Stimulated activated CD8-positive, alpha-beta memory T cell treated with anti-CD3 and anti-CD28 coated beads, Interleukin-15, amount 100 ng/mL, for 48 hours (primary cell): ENCODE data around the gene EP300.
"Not testable (repeated sequence)": the region's sequence is repeated elsewhere in the genome, so short reads cannot be mapped to it uniquely, and the experiment has no call there.

Experiments used
- DNase-seq, 2 donors: peaks; one replicate each; pipeline ENCODE4 v3.0.0-alpha.2; 2020; ENCODE audit warnings: low read depth in 2 of 2

Gene EP300

GRCh38 chr22:41078931-41079330 is 13.5 kb upstream of the EP300 start:
- no peak for DNase-seq

- DNase-seq: no peak
Observed at GRCh38 chr22:41085842-41086241, 6.5 kb upstream of the EP300 start.

GRCh38 chr22:41091132-41092022 is 1.0 kb upstream of the EP300 start:
- peak; percentile 99 for DNase-seq

- DNase-seq: no peak
Observed at GRCh38 chr22:41092847-41093411, 537 bp downstream of the EP300 start.

- DNase-seq: no peak
Observed at GRCh38 chr22:41094041-41094593, 1.7 kb downstream of the EP300 start.

GRCh38 chr22:41096391-41096790 is 4.0 kb downstream of the EP300 start:
- DNase-seq: no peak

- DNase-seq: no peak
Observed at GRCh38 chr22:41096841-41097240, 4.4 kb downstream of the EP300 start.

GRCh38 chr22:41099036-41099435 is 6.6 kb downstream of the EP300 start:
- no peak for DNase-seq

- DNase-seq: no peak
Observed at GRCh38 chr22:41106122-41106968, 14.0 kb downstream of the EP300 start.

GRCh38 chr22:41106969-41107325 is 14.6 kb downstream of the EP300 start:
- not testable (repeated sequence) for DNase-seq

- no peak for DNase-seq
Observed at GRCh38 chr22:41110968-41111367, 18.6 kb downstream of the EP300 start.

- no peak for DNase-seq
Observed at GRCh38 chr22:41116342-41116741, 23.9 kb downstream of the EP300 start.

GRCh38 chr22:41117127-41117965 is 25.0 kb downstream of the EP300 start:
- DNase-seq: no peak

GRCh38 chr22:41123151-41123550 is 30.8 kb downstream of the EP300 start:
- no peak for DNase-seq

GRCh38 chr22:41124086-41124485 is 31.7 kb downstream of the EP300 start:
- no peak for DNase-seq

- DNase-seq: no peak
Observed at GRCh38 chr22:41127451-41127850, 35.1 kb downstream of the EP300 start.

GRCh38 chr22:41128606-41129005 is 36.2 kb downstream of the EP300 start:
- no peak for DNase-seq

- no peak for DNase-seq
Observed at GRCh38 chr22:41132550-41132949, 40.2 kb downstream of the EP300 start.

GRCh38 chr22:41140365-41140957 is 48.1 kb downstream of the EP300 start:
- DNase-seq: no peak

- not testable (repeated sequence) for DNase-seq
Observed at GRCh38 chr22:41145921-41146320, 53.5 kb downstream of the EP300 start.

GRCh38 chr22:41146573-41146972 is 54.2 kb downstream of the EP300 start:
- DNase-seq: no peak
